HFF-Myc (cell line): Measurements from ENCODE around the gene B9D1.

Experiments used
- DNase-seq: peaks from one replicate; pipeline ENCODE4 v3.0.0-alpha.2; 2011; ENCODE audit warnings: low read depth; ENCODE audit errors: extremely low read depth
- H3K4me3 ChIP-seq: replicated peaks from 2 replicates; pipeline ENCODE4 v1.5.1; 2011; ENCODE audit warnings: low read depth, mild to moderate bottlenecking, control low read depth, low read length
- TF ChIP-seq, protein P1 (sequence below): IDR thresholded peaks from 2 replicates; pipeline ENCODE4 v1.5.1; 2012; ENCODE audit warnings: mild to moderate bottlenecking, low read depth, low read length, control low read depth; ENCODE audit errors: missing control alignments

Gene B9D1

DNA sequence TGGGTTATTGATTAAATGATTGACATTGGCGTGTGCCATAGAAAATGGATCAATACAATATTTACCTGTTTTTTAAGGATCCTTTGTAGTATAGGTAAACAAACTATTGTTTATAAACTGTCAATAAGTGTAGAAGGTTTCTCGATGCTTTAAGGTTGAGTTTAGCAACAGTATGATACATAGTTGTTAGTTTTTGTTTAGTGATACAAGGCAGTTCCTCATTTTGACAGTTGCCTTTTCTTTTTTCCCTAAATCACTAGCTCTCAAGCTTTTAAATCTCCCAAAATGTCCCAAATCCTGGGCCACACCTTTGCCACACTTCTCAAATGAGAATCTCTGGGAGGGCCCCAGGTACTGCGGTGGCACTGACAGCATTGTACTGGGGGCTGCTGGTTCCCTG is 68.1 kb downstream of the B9D1 start:
- DNase-seq = no peak
- no peak overlapping the region for H3K4me3 ChIP-seq
- TF ChIP-seq, protein P1, sequence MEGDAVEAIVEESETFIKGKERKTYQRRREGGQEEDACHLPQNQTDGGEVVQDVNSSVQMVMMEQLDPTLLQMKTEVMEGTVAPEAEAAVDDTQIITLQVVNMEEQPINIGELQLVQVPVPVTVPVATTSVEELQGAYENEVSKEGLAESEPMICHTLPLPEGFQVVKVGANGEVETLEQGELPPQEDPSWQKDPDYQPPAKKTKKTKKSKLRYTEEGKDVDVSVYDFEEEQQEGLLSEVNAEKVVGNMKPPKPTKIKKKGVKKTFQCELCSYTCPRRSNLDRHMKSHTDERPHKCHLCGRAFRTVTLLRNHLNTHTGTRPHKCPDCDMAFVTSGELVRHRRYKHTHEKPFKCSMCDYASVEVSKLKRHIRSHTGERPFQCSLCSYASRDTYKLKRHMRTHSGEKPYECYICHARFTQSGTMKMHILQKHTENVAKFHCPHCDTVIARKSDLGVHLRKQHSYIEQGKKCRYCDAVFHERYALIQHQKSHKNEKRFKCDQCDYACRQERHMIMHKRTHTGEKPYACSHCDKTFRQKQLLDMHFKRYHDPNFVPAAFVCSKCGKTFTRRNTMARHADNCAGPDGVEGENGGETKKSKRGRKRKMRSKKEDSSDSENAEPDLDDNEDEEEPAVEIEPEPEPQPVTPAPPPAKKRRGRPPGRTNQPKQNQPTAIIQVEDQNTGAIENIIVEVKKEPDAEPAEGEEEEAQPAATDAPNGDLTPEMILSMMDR = no peak
